ENCODE measurements around the gene DUSP8. TPM values are rescaled to one million over a fixed set of nuclear protein-coding genes. Genes with fewer than 3 reads are reported as not detected.

DUSP8 gene
- total RNA-seq, 1 donor from 2014 or later, result 123 TPM

DNA sequence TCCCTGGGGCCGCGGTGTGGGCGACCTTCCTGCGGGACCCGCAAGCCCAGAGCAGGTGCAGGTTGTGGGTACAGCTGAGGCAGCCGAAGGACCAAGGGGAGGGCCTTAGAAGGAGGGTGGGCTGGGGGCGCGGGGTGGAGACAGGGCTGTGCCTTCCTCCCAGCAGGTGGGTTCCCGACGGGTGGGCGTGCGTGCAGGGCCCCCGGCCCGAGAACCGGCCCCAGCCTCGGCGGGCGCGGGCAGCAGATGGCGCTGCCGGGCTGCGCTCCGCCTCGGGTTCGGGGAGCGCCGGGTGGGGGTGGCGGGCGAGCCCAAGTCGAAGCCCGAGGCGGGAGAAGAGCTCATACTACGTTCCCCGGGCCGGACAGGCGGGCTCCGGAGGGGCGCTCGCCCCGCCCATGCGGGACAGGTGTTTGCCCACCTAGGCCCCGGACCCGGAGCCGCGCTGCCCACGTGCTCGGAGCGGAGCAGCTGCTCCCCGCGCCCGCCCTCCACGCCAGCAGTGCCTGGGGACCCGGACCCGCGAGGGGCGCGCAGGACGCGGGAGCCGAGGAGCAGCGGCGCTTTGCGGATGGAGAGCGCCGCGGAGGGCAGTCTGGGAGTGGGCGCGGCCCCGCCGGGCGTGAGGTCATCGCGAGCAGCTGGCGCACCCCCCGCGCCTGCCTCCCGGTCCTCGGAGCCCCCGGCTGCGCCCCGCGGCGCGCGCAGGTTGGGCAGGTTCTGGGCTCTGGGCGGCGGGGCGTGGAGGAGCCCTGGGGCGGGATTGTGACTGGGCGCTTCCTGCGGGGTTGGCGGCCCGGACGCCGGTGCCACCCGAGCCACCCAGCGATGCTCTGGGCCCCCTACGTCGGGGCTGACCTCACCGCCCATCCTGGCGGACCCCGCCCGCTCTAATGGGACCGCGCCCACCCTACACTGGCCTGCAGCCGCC, 25.3 kb downstream of the DUSP8 start:
- TF ChIP-seq, protein P1, sequence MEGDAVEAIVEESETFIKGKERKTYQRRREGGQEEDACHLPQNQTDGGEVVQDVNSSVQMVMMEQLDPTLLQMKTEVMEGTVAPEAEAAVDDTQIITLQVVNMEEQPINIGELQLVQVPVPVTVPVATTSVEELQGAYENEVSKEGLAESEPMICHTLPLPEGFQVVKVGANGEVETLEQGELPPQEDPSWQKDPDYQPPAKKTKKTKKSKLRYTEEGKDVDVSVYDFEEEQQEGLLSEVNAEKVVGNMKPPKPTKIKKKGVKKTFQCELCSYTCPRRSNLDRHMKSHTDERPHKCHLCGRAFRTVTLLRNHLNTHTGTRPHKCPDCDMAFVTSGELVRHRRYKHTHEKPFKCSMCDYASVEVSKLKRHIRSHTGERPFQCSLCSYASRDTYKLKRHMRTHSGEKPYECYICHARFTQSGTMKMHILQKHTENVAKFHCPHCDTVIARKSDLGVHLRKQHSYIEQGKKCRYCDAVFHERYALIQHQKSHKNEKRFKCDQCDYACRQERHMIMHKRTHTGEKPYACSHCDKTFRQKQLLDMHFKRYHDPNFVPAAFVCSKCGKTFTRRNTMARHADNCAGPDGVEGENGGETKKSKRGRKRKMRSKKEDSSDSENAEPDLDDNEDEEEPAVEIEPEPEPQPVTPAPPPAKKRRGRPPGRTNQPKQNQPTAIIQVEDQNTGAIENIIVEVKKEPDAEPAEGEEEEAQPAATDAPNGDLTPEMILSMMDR (IDR thresholded peaks at IDR 0.05; ENCODE audit: partially characterized antibody, unreplicated experiment), result peak; percentile 40
- Mint-ChIP-seq H3K4me3 (ENCODE audit: unreplicated experiment) (no peak overlapping the region), H3K9me3 (ENCODE audit: unreplicated experiment) (peaks cover 1% of the 10 kb centered on the region), H3K4me1 (ENCODE audit: low read depth, unreplicated experiment) (peaks cover 3% of the 10 kb centered on the region), H3K27me3 (ENCODE audit: unreplicated experiment) (peaks cover 6% of the 10 kb centered on the region), H3K36me3 (ENCODE audit: unreplicated experiment) (peaks cover 4% of the 10 kb centered on the region), H3K27ac (ENCODE audit: unreplicated experiment) (no peak overlapping the region)
- DNase-seq, result peak; percentile 76

DNA sequence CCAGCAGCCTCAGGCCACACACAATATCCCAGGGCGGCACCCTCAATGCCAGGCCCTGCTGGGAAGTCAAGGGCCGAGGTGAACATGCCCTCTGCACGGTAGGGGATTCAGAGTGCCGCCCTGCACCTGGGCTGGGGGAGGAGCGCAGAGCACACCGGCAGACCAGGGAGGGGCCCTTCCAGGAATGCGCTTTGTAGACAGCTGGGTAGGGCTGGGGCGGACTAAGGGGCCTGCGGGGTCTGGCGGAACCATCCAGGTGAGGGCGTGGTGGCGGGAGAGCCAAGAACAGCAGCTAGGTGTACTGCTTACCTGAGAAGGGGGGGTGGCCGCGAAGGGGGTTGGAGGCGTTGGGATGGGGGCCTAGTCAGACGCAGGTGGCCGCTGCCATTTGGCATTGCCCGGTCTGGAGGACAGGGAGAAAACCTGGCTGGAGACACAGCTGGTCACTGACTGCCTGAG, 26.0 kb downstream of the DUSP8 start:
- H3K4me3 Mint-ChIP-seq (ENCODE audit: unreplicated experiment), result no peak overlapping the region
- DNase-seq, result peak; percentile 22
- peaks cover 1% of the 10 kb centered on the region for H3K9me3 Mint-ChIP-seq (ENCODE audit: unreplicated experiment)
- peaks cover 3% of the 10 kb centered on the region for H3K4me1 Mint-ChIP-seq (ENCODE audit: low read depth, unreplicated experiment)
- H3K27ac Mint-ChIP-seq (ENCODE audit: unreplicated experiment), result no peak overlapping the region
- H3K27me3 Mint-ChIP-seq (ENCODE audit: unreplicated experiment), result peaks cover 6% of the 10 kb centered on the region
- H3K36me3 Mint-ChIP-seq (ENCODE audit: unreplicated experiment), result peaks cover 4% of the 10 kb centered on the region
- TF ChIP-seq, protein P1 (IDR thresholded peaks at IDR 0.05; ENCODE audit: partially characterized antibody, unreplicated experiment), result no peak

DNA sequence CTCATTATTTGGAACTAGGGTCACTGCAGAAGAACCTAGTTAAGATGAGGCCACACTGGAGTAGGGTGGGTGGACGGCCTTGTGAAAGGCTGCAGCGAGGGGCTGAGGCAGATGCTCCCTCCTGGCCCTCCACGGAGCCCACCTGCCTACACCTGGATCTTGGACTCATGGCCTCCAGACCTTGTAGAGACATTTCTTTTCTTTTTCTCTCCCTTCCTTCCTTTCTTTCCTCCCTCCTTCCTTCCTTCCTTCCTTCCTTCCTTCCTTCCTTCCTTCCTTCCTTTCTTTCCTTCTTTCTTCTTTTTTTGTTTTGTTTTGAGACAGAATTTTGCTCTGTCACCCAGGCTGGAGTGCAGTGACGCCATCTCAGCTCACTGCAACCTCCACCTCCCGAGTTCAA, 26.6 kb downstream of the DUSP8 start:
- peak overlapping the region; percentile 32 for H3K4me3 Mint-ChIP-seq (ENCODE audit: unreplicated experiment)
- H3K4me1 Mint-ChIP-seq (ENCODE audit: low read depth, unreplicated experiment), result peaks cover 3% of the 10 kb centered on the region
- peaks cover 1% of the 10 kb centered on the region for H3K9me3 Mint-ChIP-seq (ENCODE audit: unreplicated experiment)
- H3K27ac Mint-ChIP-seq (ENCODE audit: unreplicated experiment), result no peak overlapping the region
- TF ChIP-seq, protein P1 (IDR thresholded peaks at IDR 0.05; ENCODE audit: partially characterized antibody, unreplicated experiment), result no peak
- H3K27me3 Mint-ChIP-seq (ENCODE audit: unreplicated experiment), result peaks cover 6% of the 10 kb centered on the region
- peak; percentile 8 for DNase-seq
- peaks cover 3% of the 10 kb centered on the region for H3K36me3 Mint-ChIP-seq (ENCODE audit: unreplicated experiment)

DNA sequence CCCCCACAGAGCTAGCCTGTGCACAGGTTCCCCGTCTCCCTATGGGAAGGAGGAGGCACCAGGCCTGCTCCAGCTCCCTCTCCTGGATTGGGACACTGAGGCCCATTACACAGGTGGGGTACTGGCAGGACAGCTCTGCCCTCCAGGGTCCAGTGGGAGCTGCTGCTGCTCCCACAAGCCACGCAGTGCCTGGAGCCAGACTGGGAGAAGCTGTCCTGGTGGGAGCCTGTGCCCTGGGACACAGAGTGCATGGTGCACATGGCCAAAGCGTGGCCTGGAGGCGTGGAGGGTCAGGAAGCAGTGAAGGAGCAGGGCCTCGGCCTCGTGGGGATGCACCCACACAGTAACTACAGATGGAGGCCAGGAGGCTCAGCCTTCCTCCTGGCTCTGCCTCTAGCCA, 27.5 kb downstream of the DUSP8 start:
- TF ChIP-seq, protein P1 (IDR thresholded peaks at IDR 0.05; ENCODE audit: partially characterized antibody, unreplicated experiment), result no peak
- Mint-ChIP-seq H3K27ac (ENCODE audit: unreplicated experiment) (no peak overlapping the region), H3K36me3 (ENCODE audit: unreplicated experiment) (no peaks in the 10 kb centered on the region), H3K4me1 (ENCODE audit: low read depth, unreplicated experiment) (peaks cover 1% of the 10 kb centered on the region), H3K4me3 (ENCODE audit: unreplicated experiment) (no peak overlapping the region), H3K27me3 (ENCODE audit: unreplicated experiment) (peaks cover 5% of the 10 kb centered on the region), H3K9me3 (ENCODE audit: unreplicated experiment) (no peaks in the 10 kb centered on the region)
- peak; percentile 28 for DNase-seq

Measured in glutamatergic neuron (in vitro differentiated cells).